ENCODE measurements around the gene ARHGAP22.

ARHGAP22 gene

GRCh38 chr10:48412933-48413332 is 191.9 kb downstream of the ARHGAP22 start:
- no peak for DNase-seq

GRCh38 chr10:48412081-48412480 is 192.8 kb downstream of the ARHGAP22 start:
- DNase-seq = no peak

GRCh38 chr10:48411510-48411909 is 193.4 kb downstream of the ARHGAP22 start:
- no peak for DNase-seq

GRCh38 chr10:48410503-48410902 is 194.4 kb downstream of the ARHGAP22 start:
- no peak for DNase-seq

GRCh38 chr10:48406658-48407057 is 198.2 kb downstream of the ARHGAP22 start:
- no peak for DNase-seq

GRCh38 chr10:48406204-48406603 is 198.7 kb downstream of the ARHGAP22 start:
- peak in 1 of 3 donors; percentile 29 for DNase-seq

GRCh38 chr10:48404646-48405045 is 200.2 kb downstream of the ARHGAP22 start:
- peak; percentile 56 to 80 (median 69) for DNase-seq

GRCh38 chr10:48400850-48401220 is 204.0 kb downstream of the ARHGAP22 start:
- no peak for DNase-seq

GRCh38 chr10:48400129-48400849 is 204.6 kb downstream of the ARHGAP22 start:
- no peak for DNase-seq

- DNase-seq = no peak
Measured at GRCh38 chr10:48399551-48399950, 205.3 kb downstream of the ARHGAP22 start.

- no peak for DNase-seq
Measured at GRCh38 chr10:48399056-48399541, 205.8 kb downstream of the ARHGAP22 start.

GRCh38 chr10:48398261-48398660 is 206.6 kb downstream of the ARHGAP22 start:
- no peak for DNase-seq
